Sigmoid colon (tissue), 7 donors: Measurements from ENCODE around the gene FGR. TPM values are rescaled to one million over a fixed set of nuclear protein-coding genes. Genes with fewer than 3 reads are reported as not detected.
A peak's percentile ranks its signal among the peaks of the same experiment; 100 is the strongest.

ENCODE experiments used
- DNase-seq: peaks from one replicate; pipeline ENCODE4 v3.0.0-alpha.2; 2019
- H3K27ac ChIP-seq, 4 donors: fragments of 200-600 bp; sonication (generic); one replicate each; pipeline ENCODE4 v1.5.1; 2016 to 2019; ENCODE audit warnings: mild to moderate bottlenecking in 1 of 4
- H3K27me3 ChIP-seq, 3 donors: fragments of 200-600 bp; sonication (generic); one replicate each; pipeline ENCODE4 v1.5.1; 2019; ENCODE audit warnings: mild to moderate bottlenecking in 1 of 3
- H3K36me3 ChIP-seq, 4 donors: fragments of 200-600 bp; sonication (generic); one replicate each; pipeline ENCODE4 v1.5.1; 2016 to 2019
- H3K4me1 ChIP-seq, 4 donors: fragments of 200-600 bp; sonication (generic); one replicate each; pipeline ENCODE4 v1.5.1; 2017 to 2019
- H3K4me3 ChIP-seq, 4 donors: fragments of 200-600 bp; sonication (generic); one replicate each; pipeline ENCODE4 v1.5.1; 2017 to 2019; ENCODE audit warnings: mild to moderate bottlenecking in 2 of 4, moderate library complexity in 1 of 4
- H3K9me3 ChIP-seq, 4 donors: fragments of 200-600 bp in 3 of 4; sonication (generic) in 3 of 4; one replicate each; pipeline versions ENCODE4 v1.5.1 to v1.6.1; 2013 to 2019
- CTCF ChIP-seq, 4 experiments: fragments of 450-650 bp in 3 of 4; fragments of 200-600 bp in 1 of 4; IDR thresholded peaks; one replicate each; pipeline ENCODE4 v1.5.1; 2016 to 2019; ENCODE audit warnings: antibody characterized with exemption in 4 of 4, mild to moderate bottlenecking in 3 of 4, moderate library complexity in 2 of 4
- EP300 ChIP-seq, 4 donors: sonication (generic); formaldehyde crosslinking; IDR thresholded peaks; one replicate each; pipeline ENCODE4 v1.6.1; 2017; ENCODE audit warnings: antibody characterized with exemption in 4 of 4
- POLR2A ChIP-seq, 2 donors: fragments of 450-650 bp; IDR thresholded peaks; one replicate each; pipeline ENCODE4 v1.6.1; 2016; ENCODE audit warnings: antibody characterized with exemption in 2 of 2, mild to moderate bottlenecking in 2 of 2, moderate library complexity in 2 of 2
- POLR2AphosphoS5 ChIP-seq, 4 donors: sonication (generic); formaldehyde crosslinking; IDR thresholded peaks; one replicate each; pipeline ENCODE4 v1.6.1; 2017; ENCODE audit warnings: antibody characterized with exemption in 4 of 4
- WGBS, 2 donors: extraction: QIAGEN DNeasy Blood & Tissue Kit; methylation state at CpG; one replicate each; pipeline ENCODE4 v1.1.7; 2013; 5-methylcytosine and 5-hydroxymethylcytosine counted together
- intact Hi-C: fragments of 100-400 bp; cut with DNase I; formaldehyde crosslinking; loops from one replicate; pipeline ENCODE4 v1.15.1; 2023
- polyA plus RNA-seq, 3 donors: library from polyadenylated mRNA; stranded (reverse); fragments of 200-250 nt; gene quantifications; one replicate each; pipeline ENCODE4 v1.2.3, GENCODE V29; 2013
- total RNA-seq, 4 donors: library from RNA; depleted of rRNA; stranded (reverse); fragments of >200 nt; gene quantifications; one replicate each; pipeline ENCODE4 v1.1.0, GENCODE V29; 2016
- donor health status: healthy with polysubstance abuse.
- donor health status: Bipolar disorder and iron deficiency.
- donor health status: healthy.

FGR gene
- total and polyA plus RNA-seq, 7 donors = 3.0 to 14.4 (median 6.9) TPM

GRCh38 chr1:27591622-27592021, 43.4 kb downstream of the FGR start:
- Histone ChIP-seq H3K36me3 (no peaks in the 10 kb centered on the region), H3K9me3 (no peaks in the 10 kb centered on the region), H3K27me3 (no peaks in the 10 kb centered on the region), H3K27ac (peak overlapping the region; percentile 78 to 100 (median 96)), H3K4me1 (peaks cover 0 to 98% (median 93%) of the 10 kb centered on the region in 4 donors), H3K4me3 (no peak overlapping the region)
- no peak for TF ChIP-seq POLR2A (IDR thresholded peaks at IDR 0.05)
- TF ChIP-seq EP300 (IDR thresholded peaks at IDR 0.05) = no peak
- no peak for TF ChIP-seq POLR2AphosphoS5 (IDR thresholded peaks at IDR 0.05)
- TF ChIP-seq CTCF (IDR thresholded peaks at IDR 0.05) = no peak
- 59 to 70% methylated on average over 4 of the region's 4 CpGs for WGBS, 2 donors
- intact Hi-C loops = no loop called here
- no peak for DNase-seq

GRCh38 chr1:27590917-27591508, 44.0 kb downstream of the FGR start:
- 46 to 74% methylated on average over 5 of the region's 5 CpGs for WGBS, 2 donors
- Histone ChIP-seq H3K4me3 (no peak overlapping the region), H3K36me3 (no peaks in the 10 kb centered on the region), H3K27ac (peak overlapping the region; percentile 78 to 100 (median 96)), H3K27me3 (no peaks in the 10 kb centered on the region), H3K9me3 (no peaks in the 10 kb centered on the region), H3K4me1 (peaks cover 0 to 98% (median 87%) of the 10 kb centered on the region in 4 donors)
- TF ChIP-seq CTCF (IDR thresholded peaks at IDR 0.05) = no peak
- no peak for TF ChIP-seq POLR2AphosphoS5 (IDR thresholded peaks at IDR 0.05)
- no peak for TF ChIP-seq POLR2A (IDR thresholded peaks at IDR 0.05)
- TF ChIP-seq EP300 (IDR thresholded peaks at IDR 0.05) = no peak
- intact Hi-C loops = no loop called here
- no peak for DNase-seq

GRCh38 chr1:27589841-27590426, 45.1 kb downstream of the FGR start:
- Histone ChIP-seq H3K36me3 (no peaks in the 10 kb centered on the region), H3K4me3 (no peak overlapping the region), H3K4me1 (peaks cover 0 to 92% (median 76%) of the 10 kb centered on the region in 4 donors), H3K9me3 (no peaks in the 10 kb centered on the region), H3K27ac (peak overlapping the region; percentile 78 to 100 (median 96)), H3K27me3 (no peaks in the 10 kb centered on the region)
- peak; percentile 85 for DNase-seq
- WGBS, 2 donors = 41 to 57% methylated on average over 13 of the region's 13 CpGs
- intact Hi-C loops = no loop called here
- TF ChIP-seq EP300 (IDR thresholded peaks at IDR 0.05) (no peak), POLR2A (IDR thresholded peaks at IDR 0.05) (no peak), CTCF (IDR thresholded peaks at IDR 0.05) (no peak), POLR2AphosphoS5 (IDR thresholded peaks at IDR 0.05) (no peak)

GRCh38 chr1:27589441-27589840, 45.5 kb downstream of the FGR start:
- no peaks in the 10 kb centered on the region for H3K36me3 ChIP-seq
- TF ChIP-seq EP300 (IDR thresholded peaks at IDR 0.05) (no peak), CTCF (IDR thresholded peaks at IDR 0.05) (no peak), POLR2AphosphoS5 (IDR thresholded peaks at IDR 0.05) (no peak), POLR2A (IDR thresholded peaks at IDR 0.05) (no peak)
- no peaks in the 10 kb centered on the region for H3K27me3 ChIP-seq
- WGBS, 2 donors = 83 to 91% methylated on average over 6 of the region's 6 CpGs
- no peak for DNase-seq
- H3K27ac ChIP-seq = peak overlapping the region; percentile 78 to 100 (median 96)
- peaks cover 0 to 87% (median 71%) of the 10 kb centered on the region in 4 donors for H3K4me1 ChIP-seq
- intact Hi-C loops = no loop called here
- H3K9me3 ChIP-seq = no peaks in the 10 kb centered on the region
- H3K4me3 ChIP-seq = no peak overlapping the region
